A673 (cell line): ENCODE measurements around the gene PARP3.

Experiments
- EZH2 ChIP-seq: fragments of 200-600 bp; sonication (generic); IDR thresholded peaks from 2 replicates; pipeline ENCODE4 v1.6.1; 2017; ENCODE audit warnings: borderline replicate concordance, low read depth, mild to moderate bottlenecking, mixed read lengths, antibody characterized with exemption, low read length; ENCODE audit not compliant: poor library complexity, severe bottlenecking
- TF ChIP-seq, protein P1 (sequence below): fragments of 300-800, 200-600 bp; sonication (generic); conservative IDR thresholded peaks from 2 replicates; pipeline ENCODE4 v1.5.1; 2017; ENCODE audit warnings: low read depth, mild to moderate bottlenecking, antibody characterized with exemption, low read length, moderate library complexity, mixed read lengths

DNA sequence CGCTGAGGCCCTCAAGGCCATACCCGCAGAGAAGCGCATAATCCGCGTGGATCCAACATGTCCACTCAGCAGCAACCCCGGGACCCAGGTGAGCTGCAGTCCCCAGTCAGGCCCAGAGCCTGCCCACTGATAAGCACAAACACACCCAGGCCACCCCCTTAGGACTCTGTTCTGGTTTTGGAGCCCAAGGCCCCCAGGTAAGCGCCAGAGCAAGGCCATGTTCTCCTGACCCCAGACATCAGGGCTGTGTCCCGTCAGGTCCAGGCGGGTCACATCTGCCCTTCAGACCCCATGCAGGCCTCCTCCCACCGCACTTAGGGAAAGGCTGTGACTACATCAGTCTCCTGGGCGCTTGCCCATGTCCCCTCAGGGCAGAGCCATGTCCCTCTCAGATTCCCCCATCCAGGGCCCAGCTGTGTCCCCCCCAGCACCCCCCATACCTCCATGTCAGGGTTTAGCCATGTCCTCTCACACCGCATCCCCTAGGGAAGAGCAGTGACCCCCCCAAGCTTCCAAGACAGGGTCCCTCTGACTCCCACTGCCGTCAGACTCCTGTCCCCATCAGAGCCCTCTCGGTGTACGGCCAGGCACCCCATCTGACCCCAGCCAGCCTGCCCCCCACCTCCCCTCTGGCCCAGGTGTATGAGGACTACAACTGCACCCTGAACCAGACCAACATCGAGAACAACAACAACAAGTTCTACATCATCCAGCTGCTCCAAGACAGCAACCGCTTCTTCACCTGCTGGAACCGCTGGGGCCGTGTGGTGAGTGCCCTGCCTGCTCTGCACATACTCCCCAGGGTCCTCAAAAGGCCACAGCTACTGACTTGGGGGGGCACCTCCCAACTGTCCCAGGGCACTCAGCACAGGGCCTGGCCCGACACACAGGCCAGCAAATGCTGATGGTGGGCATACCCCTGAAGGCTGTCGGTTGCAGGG, 1.6 kb downstream of the PARP3 start:
- TF ChIP-seq, protein P1, sequence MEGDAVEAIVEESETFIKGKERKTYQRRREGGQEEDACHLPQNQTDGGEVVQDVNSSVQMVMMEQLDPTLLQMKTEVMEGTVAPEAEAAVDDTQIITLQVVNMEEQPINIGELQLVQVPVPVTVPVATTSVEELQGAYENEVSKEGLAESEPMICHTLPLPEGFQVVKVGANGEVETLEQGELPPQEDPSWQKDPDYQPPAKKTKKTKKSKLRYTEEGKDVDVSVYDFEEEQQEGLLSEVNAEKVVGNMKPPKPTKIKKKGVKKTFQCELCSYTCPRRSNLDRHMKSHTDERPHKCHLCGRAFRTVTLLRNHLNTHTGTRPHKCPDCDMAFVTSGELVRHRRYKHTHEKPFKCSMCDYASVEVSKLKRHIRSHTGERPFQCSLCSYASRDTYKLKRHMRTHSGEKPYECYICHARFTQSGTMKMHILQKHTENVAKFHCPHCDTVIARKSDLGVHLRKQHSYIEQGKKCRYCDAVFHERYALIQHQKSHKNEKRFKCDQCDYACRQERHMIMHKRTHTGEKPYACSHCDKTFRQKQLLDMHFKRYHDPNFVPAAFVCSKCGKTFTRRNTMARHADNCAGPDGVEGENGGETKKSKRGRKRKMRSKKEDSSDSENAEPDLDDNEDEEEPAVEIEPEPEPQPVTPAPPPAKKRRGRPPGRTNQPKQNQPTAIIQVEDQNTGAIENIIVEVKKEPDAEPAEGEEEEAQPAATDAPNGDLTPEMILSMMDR = no peak
- TF ChIP-seq EZH2 = no peak
